GM20431 (cell line): ENCODE results near the gene ZMYND11.
"Not testable (repeated sequence)": the region's sequence is repeated elsewhere in the genome, so short reads cannot be mapped to it uniquely, and the experiment has no call there.

Source experiments
- in situ Hi-C: fragments of 300-500 bp; cut with MseI, MboI; formaldehyde crosslinking; loops from one replicate; pipeline ENCODE4 v1.15.0; 2020; ENCODE audit warnings: low sequenced_read_pairs; ENCODE audit not compliant: unreplicated experiment

ZMYND11 gene

DNA sequence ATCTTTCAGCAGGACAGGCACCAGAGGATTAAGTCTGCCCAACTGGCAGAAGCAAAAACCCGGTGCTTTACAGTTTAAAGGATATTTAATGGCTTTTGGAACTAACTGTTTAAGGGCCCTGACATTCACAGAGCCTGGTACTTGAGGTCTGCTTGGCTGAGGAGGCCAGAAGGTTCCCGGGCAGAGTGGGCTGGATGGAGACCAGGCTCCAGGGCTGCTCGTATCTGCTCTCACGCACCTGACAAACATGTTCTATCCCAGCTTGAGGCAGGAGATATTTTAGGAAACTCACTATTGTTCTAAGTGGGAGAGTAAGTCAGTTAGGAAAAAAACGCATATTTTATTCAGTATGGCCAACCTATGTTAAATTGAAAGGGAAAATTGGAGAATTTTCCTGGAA is 143.5 kb downstream of the ZMYND11 start:
- in situ Hi-C loops: no loop called here

DNA sequence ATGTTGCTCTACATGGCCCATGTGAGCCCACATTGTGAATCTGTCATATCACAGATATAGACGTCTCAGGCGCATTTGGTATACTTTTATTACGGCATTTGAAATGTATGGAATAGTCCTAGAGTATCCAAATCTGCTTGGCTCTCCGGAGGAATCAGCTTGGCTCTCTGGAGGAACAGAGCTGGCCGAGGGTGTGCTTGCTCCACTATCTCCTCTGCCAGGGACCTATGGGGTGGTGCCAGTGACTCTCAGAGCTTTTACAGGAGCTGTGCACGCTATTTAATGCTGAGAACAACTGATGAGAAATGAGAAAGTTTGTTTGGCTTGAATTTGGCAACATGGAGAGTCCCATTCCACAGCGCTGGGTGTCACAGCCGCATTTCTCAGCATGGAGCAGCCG is 144.0 kb downstream of the ZMYND11 start:
- in situ Hi-C loops: no loop called here

DNA sequence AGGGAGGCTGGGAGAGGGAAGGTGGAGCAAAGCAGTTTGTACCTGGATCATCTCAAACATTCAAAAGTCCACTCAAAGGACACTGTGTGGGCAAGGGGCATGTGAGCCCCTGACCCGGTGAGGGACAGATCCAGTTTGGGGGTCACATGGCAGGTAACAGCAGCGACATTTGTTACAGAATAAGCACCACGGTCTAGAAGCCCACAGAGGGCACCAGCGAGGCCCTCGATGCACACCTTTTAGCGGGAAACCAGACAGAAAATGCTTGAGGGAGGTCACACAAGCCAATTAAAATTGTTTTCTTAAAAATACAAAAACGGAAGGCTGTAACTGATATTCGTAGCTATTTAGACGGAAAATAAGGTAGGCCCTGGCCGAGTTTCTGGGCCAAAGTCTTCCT is 144.4 kb downstream of the ZMYND11 start:
- in situ Hi-C loops: no loop called here

DNA sequence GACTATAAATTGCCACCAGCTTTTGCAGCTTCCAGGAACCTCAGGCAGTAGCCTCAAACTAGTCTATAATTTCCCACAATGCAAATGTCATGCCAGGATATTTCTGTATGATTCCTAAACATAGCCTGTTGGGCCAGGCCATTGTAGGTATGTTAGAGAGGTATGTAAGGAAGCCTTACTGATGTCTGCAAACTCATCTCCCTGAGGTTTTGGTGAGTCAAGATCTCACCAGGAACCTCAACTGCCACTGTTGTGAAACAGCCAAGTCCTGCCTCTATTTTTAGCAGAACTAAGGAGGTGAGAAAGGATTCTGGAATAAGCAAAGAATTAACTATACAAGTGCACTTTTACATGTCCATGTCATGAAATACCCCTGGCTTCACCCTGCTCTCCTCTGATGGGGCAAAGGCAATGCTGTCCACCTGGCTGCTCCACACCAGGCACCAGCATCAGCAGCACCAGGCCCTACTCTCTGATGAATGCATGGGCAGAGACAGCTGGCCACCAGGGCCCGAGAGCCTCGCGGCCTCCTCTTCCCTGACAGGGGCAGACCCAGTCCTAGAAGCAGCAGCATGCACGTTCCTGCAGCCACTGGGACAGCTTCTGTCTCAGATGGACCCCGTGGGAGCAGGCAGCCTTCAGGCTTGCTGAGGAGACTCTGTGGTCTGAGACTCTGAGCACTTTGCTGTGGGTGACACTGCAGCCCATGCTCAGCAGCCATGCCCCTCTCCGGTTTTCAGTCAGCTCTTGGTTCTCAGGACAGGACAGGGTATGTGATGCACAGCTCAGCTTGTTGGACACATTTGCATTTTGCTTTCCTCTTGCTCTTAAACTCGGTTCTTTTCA is 147.3 kb downstream of the ZMYND11 start:
- in situ Hi-C loops: no loop called here

DNA sequence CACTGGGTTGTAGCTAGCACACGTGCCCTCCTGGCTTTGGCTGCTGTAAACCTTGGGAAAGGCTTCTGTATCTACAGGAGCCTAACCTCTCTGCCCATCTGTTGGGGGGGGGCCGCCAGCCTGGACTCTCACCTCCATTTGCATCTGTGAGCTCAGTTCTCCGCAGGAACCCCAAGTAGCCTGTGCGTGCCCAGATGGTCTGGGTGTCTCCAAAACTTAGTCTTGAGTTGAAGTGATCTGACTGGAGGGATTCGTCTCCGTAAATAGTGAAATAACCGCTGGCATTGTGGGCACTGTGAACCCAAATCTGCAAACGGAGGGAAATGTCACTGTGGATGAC is 147.9 kb downstream of the ZMYND11 start:
- in situ Hi-C loops: no loop called here

DNA sequence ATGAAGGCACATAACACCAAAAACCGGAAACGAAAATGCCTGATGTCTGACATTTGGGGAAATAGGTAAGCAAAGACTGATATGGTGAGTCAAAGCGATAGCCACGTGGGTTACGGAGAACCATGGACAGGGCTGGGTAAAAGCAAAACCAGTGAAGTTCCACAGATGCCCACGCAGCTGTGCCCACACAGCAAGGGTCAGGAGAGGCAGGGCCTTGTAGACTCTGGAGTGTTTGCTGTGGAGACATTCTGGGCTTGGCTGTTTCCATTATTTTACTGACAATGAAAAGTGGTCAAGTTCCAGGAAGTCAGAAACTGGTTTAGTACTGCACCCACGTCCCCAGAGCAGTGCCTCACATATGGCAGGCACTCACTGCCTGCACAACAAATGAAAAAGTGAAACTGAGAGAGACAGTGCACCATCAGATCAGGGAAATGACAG is 148.7 kb downstream of the ZMYND11 start:
- in situ Hi-C loops: no loop called here

DNA sequence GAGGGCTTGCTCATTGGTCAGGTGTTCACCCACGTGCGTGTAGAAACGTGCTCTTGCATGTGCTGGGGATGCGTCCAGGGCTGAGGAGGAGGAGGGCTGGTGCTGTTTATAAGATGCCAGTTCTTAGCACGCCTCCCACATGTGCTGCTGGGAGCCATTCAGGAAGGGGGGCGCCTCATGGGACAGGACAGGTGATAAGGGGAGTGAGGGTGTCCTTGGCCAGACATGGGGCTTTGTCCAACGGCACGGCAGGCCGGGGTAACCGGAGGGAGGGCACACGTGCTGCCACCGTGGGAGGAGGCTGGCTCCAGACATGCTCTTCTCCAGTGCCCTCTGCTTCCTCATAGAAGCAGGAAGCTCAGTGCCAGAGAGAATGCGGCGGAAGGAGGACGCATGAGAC is 150.0 kb downstream of the ZMYND11 start:
- in situ Hi-C loops: no loop called here

DNA sequence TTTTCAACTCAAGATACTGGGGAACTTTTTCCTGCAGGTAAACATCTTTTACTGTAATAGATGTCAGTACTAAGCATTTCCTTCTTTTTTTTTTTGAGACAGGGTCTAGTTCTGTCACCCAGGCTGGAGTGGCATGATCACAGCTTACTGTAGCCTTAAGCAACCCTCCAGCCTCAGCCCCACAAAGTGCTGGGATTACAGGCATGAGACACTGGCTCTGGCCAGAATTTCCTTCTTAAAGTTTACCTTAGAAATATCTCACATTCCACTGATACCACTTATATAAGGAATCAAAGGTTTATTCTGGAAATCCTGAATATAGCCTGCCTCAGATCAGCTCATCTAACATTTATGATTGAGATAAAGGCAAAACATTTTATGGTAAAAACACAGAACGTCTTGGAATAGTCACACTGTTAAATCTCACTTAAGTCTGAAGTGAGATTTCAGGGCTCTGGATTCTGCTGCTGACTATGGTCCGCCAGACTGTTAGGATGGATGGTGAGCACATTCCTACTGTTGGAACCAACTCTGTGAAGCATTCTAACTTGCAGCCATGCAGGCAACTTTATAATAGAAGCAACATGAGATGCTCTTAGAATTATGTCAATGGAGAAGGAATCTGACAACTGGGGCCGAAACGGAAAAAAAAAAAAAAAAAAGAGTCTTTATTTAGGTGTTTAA is 151.9 kb downstream of the ZMYND11 start:
- in situ Hi-C loops: no loop called here

DNA sequence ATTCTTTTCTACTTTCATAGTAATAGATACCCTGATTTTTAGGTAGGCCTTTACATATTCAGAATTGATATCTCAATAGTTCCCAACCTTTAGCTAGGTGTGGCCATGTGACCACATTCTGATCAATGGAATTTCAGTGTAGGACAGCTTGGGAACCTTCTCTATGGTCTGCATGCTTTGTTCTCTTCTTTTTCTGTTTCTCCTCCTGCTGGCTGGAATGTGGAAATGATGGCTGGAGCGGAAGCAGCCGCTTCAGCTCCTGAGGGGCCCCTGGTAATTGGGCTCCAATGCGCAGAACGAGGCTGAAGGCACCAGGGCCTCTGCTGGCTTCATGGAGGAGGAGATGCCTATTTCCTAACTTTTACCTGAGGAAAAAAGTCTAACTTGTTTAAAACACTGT is 152.6 kb downstream of the ZMYND11 start:
- in situ Hi-C loops: no loop called here

DNA sequence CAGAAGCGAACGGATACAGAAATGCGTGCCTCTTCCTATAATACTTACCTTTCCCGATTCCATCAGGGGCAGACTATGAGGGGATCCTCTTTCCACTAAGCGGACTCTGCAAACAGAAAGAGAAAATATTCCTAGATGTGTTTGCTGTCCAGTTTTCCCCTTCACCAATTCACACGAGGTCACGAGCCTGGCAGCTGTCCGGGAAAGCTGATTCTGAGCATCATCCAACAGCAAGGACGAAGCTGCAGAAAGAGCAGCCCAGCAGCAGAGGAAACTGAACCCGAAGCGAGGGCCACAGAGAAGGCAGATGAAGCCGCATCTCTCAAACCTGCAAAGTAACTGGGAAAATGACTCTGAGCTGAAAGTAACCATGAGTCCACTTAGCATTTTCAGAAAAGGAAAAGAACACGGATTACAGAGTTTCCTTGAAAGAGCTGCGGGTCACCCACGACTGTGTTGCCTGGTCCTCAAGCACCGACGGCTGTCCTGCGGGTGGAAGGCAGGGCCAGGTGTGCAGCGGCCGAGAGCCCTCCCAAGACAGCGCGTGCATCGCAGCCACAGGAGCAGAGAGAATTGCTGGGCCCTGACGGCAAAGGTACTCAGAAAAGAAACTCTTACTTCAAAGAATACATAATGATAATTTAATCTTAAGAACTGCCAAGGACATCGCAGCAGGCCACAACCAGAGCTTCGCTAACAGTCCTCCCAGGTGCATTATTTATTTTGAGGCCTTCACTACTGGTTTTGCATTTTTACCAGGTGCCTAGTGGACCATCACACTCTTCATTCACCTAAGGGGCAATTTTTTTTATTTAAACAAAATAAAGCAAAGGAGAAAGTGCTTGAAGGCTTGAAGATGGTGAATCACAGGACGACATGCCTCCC is 153.3 kb downstream of the ZMYND11 start:
- in situ Hi-C loops: no loop called here

DNA sequence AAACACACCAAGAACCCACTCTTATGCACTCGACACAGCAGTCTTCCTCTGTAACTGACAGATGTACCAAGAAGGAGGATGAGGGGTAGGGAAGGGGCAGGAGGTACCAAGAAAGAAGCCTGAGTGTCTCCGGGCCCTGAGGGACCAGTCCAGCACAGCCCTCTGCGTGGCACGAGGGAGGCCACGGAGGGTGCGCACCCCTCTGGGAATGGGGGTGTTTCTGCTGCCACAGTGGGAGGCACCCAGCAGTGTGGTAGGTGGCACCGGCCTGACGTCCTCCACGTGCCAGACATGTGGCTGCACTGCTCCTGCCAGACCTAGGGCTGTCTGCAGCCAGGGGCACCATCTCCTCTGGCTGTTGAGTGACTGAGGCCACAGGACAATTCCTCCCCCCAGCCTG is 154.3 kb downstream of the ZMYND11 start:
- in situ Hi-C loops: no loop called here

DNA sequence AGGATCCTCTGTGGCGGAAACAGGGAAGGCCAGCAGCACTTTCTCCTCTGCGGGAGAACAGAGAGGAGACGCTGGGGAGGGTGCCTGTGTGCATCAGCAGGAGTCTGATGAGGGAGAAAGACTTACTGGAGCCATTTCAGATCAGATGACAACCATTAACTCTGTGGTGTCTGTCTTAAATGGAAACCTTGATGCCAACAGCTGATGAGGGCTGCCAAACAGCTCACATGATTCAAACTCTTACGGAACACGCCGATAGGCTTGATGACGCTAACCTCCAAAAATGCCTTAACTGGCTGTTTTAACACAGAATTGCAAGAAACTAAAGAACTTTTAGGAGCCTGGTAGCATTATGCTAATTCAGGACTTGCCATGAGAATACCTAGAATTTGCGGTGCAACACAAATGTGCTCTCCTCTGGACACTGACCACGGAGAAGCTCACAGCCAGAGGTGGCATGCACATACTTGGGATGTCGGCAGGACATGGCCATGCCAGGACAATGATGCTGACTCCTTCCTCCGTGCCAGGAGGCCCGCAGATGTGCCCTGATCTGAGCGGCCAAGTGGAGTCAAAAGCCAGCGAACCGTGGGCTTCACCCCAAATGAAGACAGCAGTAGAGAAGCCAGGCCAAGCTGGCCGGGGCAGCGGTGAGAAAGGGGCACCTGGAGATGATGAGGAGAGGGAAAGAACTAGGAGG is 154.9 kb downstream of the ZMYND11 start:
- in situ Hi-C loops: no loop called here

DNA sequence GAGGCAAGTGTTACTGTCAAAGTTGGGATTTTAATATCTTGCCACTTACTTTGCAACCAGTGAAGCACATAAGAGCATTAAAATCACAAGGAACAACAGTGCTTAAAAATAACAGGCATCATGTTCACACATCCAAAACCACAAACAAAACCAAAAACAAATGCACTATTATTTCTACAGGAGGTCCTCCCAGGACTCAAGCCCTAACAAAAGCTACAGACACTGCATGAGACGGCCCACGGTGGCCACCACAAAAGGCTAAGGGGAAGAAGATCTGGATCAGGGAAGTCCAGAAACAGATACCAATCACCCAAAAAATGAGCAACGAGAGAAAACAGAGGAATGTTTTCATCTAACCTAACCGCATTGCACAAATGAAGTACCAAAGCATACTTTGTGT is 158.4 kb downstream of the ZMYND11 start:
- in situ Hi-C loops: no loop called here

DNA sequence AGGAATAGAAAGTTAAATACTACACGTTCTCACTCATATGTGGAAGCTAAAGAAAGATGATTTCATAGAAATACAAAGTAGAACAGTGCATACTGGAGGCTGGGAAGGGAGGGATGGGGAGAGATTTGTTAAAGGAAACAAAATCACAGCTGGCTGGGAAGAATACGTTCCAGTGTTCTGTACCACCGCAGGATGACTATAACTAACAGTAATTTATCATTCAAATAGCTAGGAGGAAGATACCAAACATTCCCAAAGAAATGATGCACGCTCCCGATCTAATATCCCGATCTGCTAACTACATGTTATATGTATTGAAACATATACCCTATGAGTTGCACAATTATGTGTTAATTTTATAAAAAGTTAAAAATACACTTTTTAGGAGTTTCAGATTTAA is 162.3 kb downstream of the ZMYND11 start:
- in situ Hi-C loops: no loop called here

DNA sequence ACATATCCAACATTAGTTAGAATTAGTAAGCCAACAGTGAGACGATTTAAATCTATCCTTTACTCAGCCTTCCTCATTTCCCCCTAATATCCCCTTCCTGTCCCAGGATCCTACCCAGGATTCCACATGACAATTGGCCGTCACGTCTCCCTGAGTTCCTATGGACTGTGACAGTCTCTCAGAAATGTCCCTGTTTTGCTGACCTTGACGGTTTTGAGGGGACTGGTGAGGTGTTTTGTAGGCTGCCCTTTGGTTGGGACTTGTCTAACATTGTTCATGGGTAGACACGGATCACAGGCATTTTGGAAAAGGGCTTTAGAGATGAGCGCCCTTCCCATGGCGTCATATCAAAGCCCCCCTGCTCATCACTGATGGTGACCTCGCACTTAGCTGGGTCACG is 162.8 kb downstream of the ZMYND11 start:
- in situ Hi-C loops: no loop called here

DNA sequence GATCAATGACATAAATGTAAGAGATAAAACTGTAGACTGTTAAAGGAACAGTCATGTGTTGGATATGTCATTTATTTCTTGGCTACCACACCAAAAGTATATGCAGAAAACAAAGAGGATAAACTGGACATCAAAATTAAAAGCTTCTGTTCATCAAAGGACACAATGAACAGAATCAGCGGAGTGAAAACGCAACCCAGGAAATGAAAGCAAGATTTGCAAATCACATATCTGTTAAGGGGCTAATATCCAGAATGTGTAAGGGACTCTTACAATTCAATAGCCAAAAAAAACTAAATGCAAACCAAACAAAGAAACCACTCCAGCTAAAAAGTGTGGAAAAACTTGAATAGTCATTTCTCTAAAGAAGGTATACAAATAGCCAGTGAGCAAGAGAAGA is 164.3 kb downstream of the ZMYND11 start:
- in situ Hi-C loops: no loop called here

DNA sequence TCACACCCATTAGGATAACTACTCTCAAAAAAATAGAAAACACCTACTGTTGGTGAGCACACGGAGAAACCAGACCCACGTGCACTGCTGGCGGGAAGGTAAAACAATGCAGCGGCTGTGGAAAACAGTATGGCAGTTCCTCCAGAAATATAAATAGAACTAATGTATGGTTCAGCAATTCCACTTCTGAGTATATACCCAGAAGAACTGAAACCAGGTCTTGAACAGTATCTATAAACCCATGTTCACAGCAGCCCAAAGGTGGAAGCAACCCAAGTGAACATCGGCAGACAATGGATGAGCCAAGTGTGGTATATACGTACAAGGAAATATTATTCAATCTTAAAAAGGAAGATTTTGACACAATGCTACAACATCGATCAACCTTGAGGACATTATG is 164.7 kb downstream of the ZMYND11 start:
- in situ Hi-C loops: no loop called here

DNA sequence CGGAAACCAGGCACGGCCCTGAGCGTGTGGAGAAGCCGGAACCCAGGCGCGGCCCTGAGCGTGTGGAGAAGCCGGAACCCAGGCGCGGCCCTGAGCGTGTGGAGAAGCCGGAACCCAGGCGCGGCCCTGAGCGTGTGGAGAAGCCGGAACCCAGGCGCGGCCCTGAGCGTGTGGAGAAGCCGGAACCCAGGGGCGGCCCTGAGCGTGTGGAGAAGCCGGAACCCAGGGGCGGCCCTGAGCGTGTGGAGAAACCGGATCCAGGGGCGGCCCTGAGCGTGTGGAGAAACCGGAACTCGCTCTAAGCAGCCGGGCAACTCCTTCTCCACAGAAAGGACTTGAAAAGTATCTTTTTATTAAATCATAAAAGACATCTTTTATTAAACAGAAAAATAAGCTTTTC is 165.3 kb downstream of the ZMYND11 start:
- in situ Hi-C loops: not testable (repeated sequence)

DNA sequence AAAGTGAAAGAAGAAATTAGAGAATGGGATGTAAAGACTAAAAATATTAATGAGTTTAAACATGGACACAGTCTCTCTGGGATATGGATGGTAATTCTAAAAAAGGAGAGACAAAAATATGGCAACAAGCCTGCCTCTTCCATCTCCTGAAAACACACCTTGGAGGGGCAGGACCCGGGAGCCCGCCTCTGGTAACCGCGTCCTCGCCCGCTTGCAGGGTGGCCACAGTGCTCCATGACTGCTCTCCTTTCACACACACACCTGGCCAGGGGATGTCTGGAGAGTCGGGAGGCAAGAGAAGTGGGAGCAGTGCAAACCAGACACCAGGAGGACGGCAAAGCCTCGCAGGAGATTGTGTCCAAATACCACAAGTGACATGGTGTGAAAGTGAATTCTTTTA is 166.3 kb downstream of the ZMYND11 start:
- in situ Hi-C loops: no loop called here
